ENCODE results near the gene CISH.

The CISH gene, protein sequence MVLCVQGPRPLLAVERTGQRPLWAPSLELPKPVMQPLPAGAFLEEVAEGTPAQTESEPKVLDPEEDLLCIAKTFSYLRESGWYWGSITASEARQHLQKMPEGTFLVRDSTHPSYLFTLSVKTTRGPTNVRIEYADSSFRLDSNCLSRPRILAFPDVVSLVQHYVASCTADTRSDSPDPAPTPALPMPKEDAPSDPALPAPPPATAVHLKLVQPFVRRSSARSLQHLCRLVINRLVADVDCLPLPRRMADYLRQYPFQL

DNA sequence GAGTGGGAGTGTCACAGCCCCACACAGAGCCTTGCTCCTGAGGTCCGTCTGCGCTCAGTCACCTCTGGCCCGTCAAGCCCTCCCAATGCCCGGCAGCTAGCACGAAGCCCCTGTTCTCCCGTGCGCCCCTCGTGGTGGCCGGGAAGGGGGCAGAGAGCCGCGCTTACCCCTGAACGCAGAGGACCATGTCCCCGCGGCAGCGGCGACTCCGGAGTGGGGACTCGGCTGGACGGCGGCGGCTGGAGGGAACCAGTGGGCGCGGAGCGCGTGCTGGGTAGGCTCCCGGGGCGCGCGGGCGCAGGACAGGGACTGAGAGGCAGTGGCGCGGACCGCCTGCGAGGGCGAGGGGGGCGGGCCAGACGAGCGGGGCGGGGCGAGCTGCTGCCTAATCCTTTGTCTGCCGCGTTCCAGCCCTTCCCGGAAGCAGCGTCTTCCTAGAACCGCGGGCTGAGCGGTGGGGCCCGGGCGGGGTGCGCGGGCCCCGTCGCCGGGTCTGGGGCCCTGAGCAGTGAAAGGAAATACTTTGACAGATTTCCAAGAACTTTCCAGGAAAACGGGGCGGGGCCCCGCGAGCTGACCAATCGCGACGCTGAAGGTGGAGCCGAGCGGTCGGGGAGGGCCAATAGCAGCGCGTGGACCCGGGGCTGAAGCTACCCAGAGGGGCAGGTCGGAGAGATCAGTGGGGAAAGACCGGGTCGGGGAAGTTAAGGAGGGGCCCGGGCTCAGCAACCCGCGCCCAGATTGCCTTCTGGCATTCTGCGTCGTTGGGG is at the start of gene CISH:
Gene CISH (minus strand): TSS at position 311 of the 770 bp plus-strand sequence. CDS start 124 bp downstream, at position 187.
- peak; percentile 85 to 96 for DNase-seq

GRCh38 chr3:50660386-50660785 is 48.8 kb upstream of the CISH start:
- no peak for DNase-seq

GRCh38 chr3:50658831-50659230 is 47.3 kb upstream of the CISH start:
- DNase-seq, result no peak

DNA sequence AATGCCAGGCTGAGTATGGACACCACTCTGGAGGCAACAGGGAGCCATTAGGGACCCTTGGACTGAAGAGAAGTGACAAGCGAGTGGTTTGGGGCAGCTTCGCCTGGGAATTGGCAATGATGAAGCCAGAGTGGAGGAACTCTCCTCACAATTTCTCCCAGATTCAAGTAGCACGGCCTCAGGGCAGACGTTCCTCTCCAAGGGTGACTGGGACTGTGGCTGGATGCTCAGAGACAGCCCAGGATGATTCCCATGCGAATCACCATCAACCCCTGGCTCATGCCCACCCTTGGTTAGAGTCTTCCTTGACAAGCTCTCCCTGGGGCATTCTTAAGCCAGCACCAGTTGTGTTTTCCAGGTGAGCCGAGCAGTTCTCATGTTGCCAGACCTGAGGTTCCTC is 46.8 kb upstream of the CISH start:
- no peak for DNase-seq

DNA sequence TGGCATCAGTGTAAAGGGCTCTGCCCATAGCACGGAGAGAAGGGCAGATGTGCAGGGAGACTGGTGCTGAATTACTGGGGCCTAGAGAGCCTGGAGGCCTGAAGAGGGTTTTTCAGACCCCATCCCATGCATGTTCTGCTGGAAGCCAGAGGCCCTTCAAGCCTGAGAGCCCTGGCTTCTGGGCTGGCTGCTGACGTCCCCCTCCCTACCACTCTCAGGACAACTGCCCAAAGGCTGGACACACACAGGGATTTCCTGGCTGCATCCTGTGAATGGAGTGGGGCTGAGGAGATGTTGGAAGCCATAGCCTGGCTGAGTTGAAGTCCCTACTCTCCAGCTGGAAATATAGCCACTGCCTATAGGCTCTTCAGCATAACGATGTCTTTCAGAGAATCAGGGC is 46.2 kb upstream of the CISH start:
- DNase-seq, result no peak

- no peak for DNase-seq
Observed at GRCh38 chr3:50657407-50657806, 45.8 kb upstream of the CISH start.

- no peak for DNase-seq
Observed at GRCh38 chr3:50656417-50657195, 45.0 kb upstream of the CISH start.

GRCh38 chr3:50655009-50655830 is 43.6 kb upstream of the CISH start:
- peak; percentile 59 to 71 for DNase-seq

DNA sequence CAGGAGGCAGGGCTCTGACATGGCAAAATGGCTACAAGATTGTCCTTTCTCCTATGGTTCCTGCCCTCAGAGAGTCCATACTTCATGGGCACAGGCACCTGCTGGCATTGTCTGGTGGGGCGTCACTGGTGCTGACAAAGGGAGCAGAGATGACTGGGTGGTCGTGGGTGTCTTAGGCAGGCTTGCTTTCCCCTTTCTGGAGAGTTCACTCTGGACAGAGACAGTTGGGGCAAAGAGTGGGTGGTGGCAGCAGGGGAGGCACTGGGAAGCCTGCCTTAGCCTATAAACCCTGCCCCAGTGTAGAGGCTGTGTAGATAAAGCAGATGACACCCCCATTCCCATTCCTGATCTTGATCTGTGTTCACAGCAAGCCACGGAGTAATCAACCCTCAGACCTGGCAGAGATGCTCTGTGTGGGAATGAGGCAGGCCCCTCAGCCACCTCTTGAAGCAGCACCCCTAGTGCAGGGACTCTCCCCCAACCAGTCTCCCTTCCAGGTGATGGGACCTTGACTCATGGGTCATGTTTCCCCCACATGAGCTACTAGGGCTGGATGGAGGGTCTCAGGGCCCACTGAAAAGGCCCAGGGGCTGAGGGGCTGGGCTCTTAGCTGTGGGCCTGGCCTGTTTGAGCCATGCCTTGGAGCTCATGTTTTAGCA is 42.5 kb upstream of the CISH start:
- no peak for DNase-seq

- DNase-seq, result no peak
Observed at GRCh38 chr3:50652709-50653108, 41.1 kb upstream of the CISH start.

- no peak for DNase-seq
Observed at GRCh38 chr3:50651920-50652529, 40.5 kb upstream of the CISH start.

GRCh38 chr3:50651445-50651844 is 39.9 kb upstream of the CISH start:
- DNase-seq, result peak in 1 of 2 experiments; percentile 37

- no peak for DNase-seq
Observed at GRCh38 chr3:50650018-50650417, 38.4 kb upstream of the CISH start.

GRCh38 chr3:50649451-50649931 is 37.9 kb upstream of the CISH start:
- no peak for DNase-seq

- DNase-seq, result no peak
Observed at GRCh38 chr3:50648944-50649343, 37.4 kb upstream of the CISH start.

GRCh38 chr3:50648313-50648712 is 36.7 kb upstream of the CISH start:
- peak in 1 of 2 experiments; percentile 46 for DNase-seq

- DNase-seq, result no peak
Observed at GRCh38 chr3:50645378-50645777, 33.8 kb upstream of the CISH start.

DNA sequence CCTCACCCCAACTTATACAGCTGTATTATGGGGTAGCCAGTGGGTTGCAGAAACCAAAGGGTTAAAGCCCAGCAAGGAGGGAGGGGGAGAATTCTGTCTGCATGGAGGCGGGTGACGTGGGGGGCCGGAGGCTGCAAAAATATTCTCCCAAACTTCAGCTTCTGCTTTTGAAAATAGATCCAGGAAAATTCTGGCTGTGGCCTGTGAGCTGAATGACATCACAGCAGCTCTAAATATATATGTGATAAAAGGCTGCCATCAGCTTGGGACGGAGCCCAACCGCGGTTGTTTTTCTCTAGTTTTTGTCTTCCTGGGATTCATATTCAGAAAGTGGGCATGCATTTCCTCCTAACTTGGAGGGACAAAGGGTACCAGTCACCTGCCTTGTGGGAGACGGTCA is 33.0 kb upstream of the CISH start:
- DNase-seq, result no peak

GRCh38 chr3:50642382-50642781 is 30.8 kb upstream of the CISH start:
- DNase-seq, result no peak

DNA sequence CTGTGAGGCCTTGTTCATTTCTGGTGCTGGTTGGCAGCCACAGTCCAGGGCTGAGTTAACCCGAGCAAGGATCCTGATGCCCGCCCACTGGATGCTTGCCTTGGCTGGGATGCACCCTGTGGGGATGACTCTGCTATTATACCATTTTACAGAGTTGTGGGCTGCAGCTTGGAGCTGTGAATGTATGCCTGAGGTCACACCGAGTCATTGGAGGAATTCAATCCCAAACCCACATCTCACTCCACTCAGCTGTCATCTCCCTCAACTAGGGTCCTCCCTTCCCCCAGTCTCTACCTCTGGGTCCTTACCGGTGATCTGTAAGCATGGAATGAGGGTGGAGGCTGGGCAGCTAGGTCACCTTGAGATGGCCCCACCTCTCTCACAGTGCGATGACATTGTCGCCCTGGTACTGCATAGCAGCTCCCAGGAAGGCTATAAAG is 27.5 kb upstream of the CISH start:
- DNase-seq, result no peak

DNA sequence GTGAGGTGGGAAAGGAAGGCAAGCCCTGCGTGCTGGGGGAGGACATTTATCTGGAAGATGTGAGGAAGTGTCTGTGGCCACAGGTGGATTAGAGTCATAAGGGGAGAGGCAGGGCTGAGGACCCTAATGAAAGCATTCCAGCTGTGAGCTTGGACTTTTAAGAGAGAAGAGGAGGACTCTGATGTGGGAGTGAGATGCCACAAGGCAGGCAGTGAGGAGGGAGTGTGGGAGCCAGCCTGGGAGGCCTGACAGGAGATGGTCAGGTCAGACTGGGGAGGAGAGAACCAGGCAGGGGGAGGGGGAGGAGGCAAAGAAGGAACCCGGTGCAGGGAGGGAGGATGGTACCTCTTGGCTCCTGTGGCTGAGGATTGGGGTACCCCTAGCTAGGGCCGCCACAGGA is 26.4 kb upstream of the CISH start:
- no peak for DNase-seq

GRCh38 chr3:50637011-50637410 is 25.4 kb upstream of the CISH start:
- no peak for DNase-seq
